GM12878 (cell line): Measurements from ENCODE around the gene LASP1NB.

ENCODE experiments used
- ATAC-seq: fragments of 200-7000 bp; cut with Tn5 transposase; 3 replicates; pipeline ENCODE4 v1.9.1; 2020; ENCODE audit warnings: mild to moderate bottlenecking, moderate library complexity
- BruUV-seq: library from RNA; stranded (reverse); fragments of 400-500 nt; replicated peaks from 2 replicates; lab custom pipeline; 2021; lab: Mats Ljungman, UMichigan
- CTCF ChIA-PET: fragments of 300-600 bp; sonication (Branson Sonifier 250); formaldehyde crosslinking; extraction: SDS; loops from one replicate; lab custom pipeline; 2021; ENCODE audit warnings: inconsistent platforms; lab: Yijun Ruan, JAX
- POLR2A ChIA-PET: fragments of 350-600 bp; formaldehyde crosslinking; extraction: SDS; loops from one replicate; lab custom pipeline; 2021; ENCODE audit warnings: inconsistent platforms; lab: Charles Lee
- RAD21 ChIA-PET: fragments of 300-600 bp; sonication (Branson Sonifier 250); formaldehyde crosslinking; loops from one replicate; lab custom pipeline; 2023; ENCODE audit warnings: antibody characterized with exemption; ENCODE audit not compliant: unreplicated experiment; lab: Charles Lee
- SMC1A ChIA-PET: fragments of 300-600 bp; sonication (Branson Sonifier 250); formaldehyde crosslinking; loops from one replicate; lab custom pipeline; 2023; ENCODE audit not compliant: unreplicated experiment, uncharacterized antibody; lab: Charles Lee
- DNase-seq: peaks from one replicate; pipeline ENCODE4 v3.0.0-alpha.2; 2011; ENCODE audit warnings: low read depth, low spot score
- FAIRE-seq: peaks from 3 replicates; lab custom pipeline; 2011; peaks lifted over from hg19 to GRCh38; lab: Jason Lieb, UNC
- H2AFZ ChIP-seq: 2 replicates; pipeline ENCODE4 v1.6.0; 2011; ENCODE audit warnings: low read depth, low read length, control low read depth; ENCODE audit not compliant: control insufficient read depth
- H3K27ac ChIP-seq: 2 replicates; pipeline ENCODE4 v1.5.1; 2011; ENCODE audit warnings: control low read depth; ENCODE audit not compliant: control insufficient read depth, insufficient read depth
- H3K27me3 ChIP-seq, 2 experiments: replicated peaks in 1 of 2; 2 replicates each; pipeline versions ENCODE4 v1.6.0 to v1.6.1; 2011; ENCODE audit warnings: low read length in 1 of 2; ENCODE audit not compliant: control insufficient read depth in 2 of 2, insufficient read depth in 2 of 2
- H3K36me3 ChIP-seq, 2 experiments: 2 replicates each; pipeline ENCODE4 v1.5.1; 2011; ENCODE audit warnings: low read length in 1 of 2; ENCODE audit not compliant: control insufficient read depth in 2 of 2, insufficient read depth in 2 of 2
- H3K4me1 ChIP-seq: 2 replicates; pipeline ENCODE4 v1.6.1; 2011; ENCODE audit warnings: mild to moderate bottlenecking, low read length, moderate library complexity, mixed read lengths; ENCODE audit not compliant: control insufficient read depth, insufficient read depth
- H3K4me2 ChIP-seq: 2 replicates; pipeline ENCODE4 v1.6.0; 2011; ENCODE audit warnings: control low read depth; ENCODE audit not compliant: control insufficient read depth, insufficient read depth
- H3K4me3 ChIP-seq: fragments of 200-600 bp; sonication (generic); 2 replicates; pipeline ENCODE4 v1.5.1; 2016
- H3K79me2 ChIP-seq: 2 replicates; pipeline ENCODE4 v1.6.0; 2011; ENCODE audit warnings: low read length; ENCODE audit not compliant: control insufficient read depth, insufficient read depth
- H3K9ac ChIP-seq: 2 replicates; pipeline ENCODE4 v1.8.0; 2011; ENCODE audit warnings: low read length, control low read depth, mixed read lengths; ENCODE audit not compliant: control insufficient read depth, insufficient read depth
- H3K9me3 ChIP-seq: replicated peaks from 3 replicates; pipeline ENCODE4 v1.5.1; 2011; ENCODE audit warnings: mild to moderate bottlenecking, low read length; ENCODE audit not compliant: control insufficient read depth, insufficient read depth
- H4K20me1 ChIP-seq: 2 replicates; pipeline ENCODE4 v1.6.0; 2011; ENCODE audit not compliant: control insufficient read depth, insufficient read depth
- BRCA1 ChIP-seq: IDR thresholded peaks from 2 replicates; pipeline ENCODE4 v1.6.1; 2011; ENCODE audit warnings: low read depth, low read length, improper control_type of control experiment
- CREM ChIP-seq: IDR thresholded peaks from 2 replicates; pipeline ENCODE4 v1.6.1; 2014; ENCODE audit warnings: antibody characterized with exemption, low read depth
- EP300 ChIP-seq, 2 experiments: fragments of 150-350 bp in 1 of 2; IDR thresholded peaks; 2 replicates each; pipeline ENCODE4 v1.6.1; 2011 to 2012; ENCODE audit warnings: low read depth in 2 of 2, low read length in 2 of 2, borderline replicate concordance in 1 of 2, improper control_type of control experiment in 1 of 2, inconsistent platforms in 1 of 2; ENCODE audit not compliant: control insufficient read depth in 1 of 2
- NBN ChIP-seq: fragments of 450-650 bp; IDR thresholded peaks from 2 replicates; pipeline ENCODE4 v1.6.1; 2016
- NFYB ChIP-seq: IDR thresholded peaks from 2 replicates; pipeline ENCODE4 v1.6.1; 2011; ENCODE audit warnings: low read depth, mild to moderate bottlenecking, low read length, improper control_type of control experiment, moderate library complexity; ENCODE audit not compliant: insufficient read depth
- NR2C1 ChIP-seq: fragments of 450-650 bp; IDR thresholded peaks from 2 replicates; pipeline ENCODE4 v1.6.1; 2017; ENCODE audit warnings: antibody characterized with exemption, mild to moderate bottlenecking, moderate library complexity
- POLR2A ChIP-seq: IDR thresholded peaks from 2 replicates; pipeline ENCODE4 v1.6.1; 2011; ENCODE audit warnings: low read depth, mild to moderate bottlenecking, low read length
- RAD51 ChIP-seq: fragments of 450-650 bp; IDR thresholded peaks from 2 replicates; pipeline ENCODE4 v1.6.1; 2016; ENCODE audit warnings: moderate library complexity, mild to moderate bottlenecking, inconsistent platforms
- RUNX3 ChIP-seq: IDR thresholded peaks from 2 replicates; pipeline ENCODE4 v1.6.1; 2012; ENCODE audit warnings: low read length, inconsistent platforms
- SREBF1 ChIP-seq: IDR thresholded peaks from 2 replicates; pipeline ENCODE4 v1.6.1; 2012; ENCODE audit warnings: mild to moderate bottlenecking, low read length
- YY1 ChIP-seq: IDR thresholded peaks from 2 replicates; pipeline ENCODE4 v1.6.1; 2011; ENCODE audit warnings: low read depth, mild to moderate bottlenecking, low read length
- ZNF274 ChIP-seq: IDR thresholded peaks from one replicate; pipeline ENCODE4 v1.8.0; 2011; ENCODE audit not compliant: insufficient read length, insufficient read depth
- ZNF622 ChIP-seq: fragments of 450-650 bp; IDR thresholded peaks from 2 replicates; pipeline ENCODE4 v1.6.1; 2017; ENCODE audit warnings: mild to moderate bottlenecking, inconsistent platforms
- WGBS: methylation state at CpG from one replicate; pipeline ENCODE4 v1.1.6; 2016; ENCODE audit warnings: low lambda C conversion rate; ENCODE audit not compliant: insufficient replicate concordance, insufficient coverage; ENCODE audit errors: missing lambda C conversion rate; 5-methylcytosine and 5-hydroxymethylcytosine counted together
- in situ Hi-C: fragments of 300-500 bp; cut with MboI; formaldehyde crosslinking; loops from 9 replicates; pipeline ENCODE4 v1.14.3; 2018; ENCODE audit warnings: mixed read lengths
- intact Hi-C: fragments of 100-400 bp; cut with micrococcal nuclease; formaldehyde crosslinking; loops from one replicate; pipeline ENCODE4 v1.14.2; 2022; ENCODE audit not compliant: unreplicated experiment
- TF ChIP-seq, protein P1 (sequence below): fragments of 150-350 bp; IDR thresholded peaks from 2 replicates; pipeline ENCODE4 v1.6.1; 2014; ENCODE audit warnings: mild to moderate bottlenecking, low read depth, low read length
- TF ChIP-seq, protein P2 (sequence below): fragments of 450-650 bp; IDR thresholded peaks from 2 replicates; pipeline ENCODE4 v1.6.1; 2017; ENCODE audit warnings: mild to moderate bottlenecking, moderate library complexity

The LASP1NB gene

DNA sequence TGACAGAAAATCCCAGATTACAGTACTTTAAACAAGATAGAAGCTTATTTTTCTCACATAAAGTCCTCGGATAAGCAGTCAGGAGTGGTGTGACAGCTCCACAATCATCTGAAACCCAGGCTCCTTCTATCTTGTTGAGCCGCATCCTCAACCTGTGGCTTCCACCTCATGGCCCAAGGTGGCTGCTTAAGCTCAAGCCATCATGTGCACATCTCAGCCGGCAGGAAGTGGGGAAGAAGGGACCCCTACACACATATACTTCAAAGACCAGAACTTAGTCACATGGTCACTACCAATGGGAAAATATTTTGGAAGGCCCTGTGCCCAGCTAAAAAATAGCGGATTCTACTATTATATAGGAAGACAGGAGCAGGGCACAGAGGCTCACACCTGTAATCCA, 52.8 kb downstream of the LASP1NB start:
- ATAC-seq = no peak
- RAD21 ChIA-PET = interaction anchor here (1.6 kb wide), 1 partner anchor 176 kb away, joined by 4 read pairs; no protein-coding TSS in a partner anchor

More for the DNA sequence above, 52.8 kb downstream of the LASP1NB start:
- TF ChIP-seq RUNX3 = no peak
- TF ChIP-seq CREM = no peak
- no peak for TF ChIP-seq SREBF1
- no peak for TF ChIP-seq EP300 (IDR thresholded peaks at IDR 0.05; ENCODE audit: borderline replicate concordance in 1 of 2, control insufficient read depth in 1 of 2, low read depth in 2 of 2, low read length in 2 of 2)
- TF ChIP-seq YY1 = no peak
- no peak for TF ChIP-seq ZNF274
- no peak for TF ChIP-seq ZNF622
- no peak for TF ChIP-seq NBN
- TF ChIP-seq RAD51 = no peak
- no peak for TF ChIP-seq NR2C1
- no peak for TF ChIP-seq NFYB
- TF ChIP-seq POLR2A = no peak
- TF ChIP-seq, protein P1, sequence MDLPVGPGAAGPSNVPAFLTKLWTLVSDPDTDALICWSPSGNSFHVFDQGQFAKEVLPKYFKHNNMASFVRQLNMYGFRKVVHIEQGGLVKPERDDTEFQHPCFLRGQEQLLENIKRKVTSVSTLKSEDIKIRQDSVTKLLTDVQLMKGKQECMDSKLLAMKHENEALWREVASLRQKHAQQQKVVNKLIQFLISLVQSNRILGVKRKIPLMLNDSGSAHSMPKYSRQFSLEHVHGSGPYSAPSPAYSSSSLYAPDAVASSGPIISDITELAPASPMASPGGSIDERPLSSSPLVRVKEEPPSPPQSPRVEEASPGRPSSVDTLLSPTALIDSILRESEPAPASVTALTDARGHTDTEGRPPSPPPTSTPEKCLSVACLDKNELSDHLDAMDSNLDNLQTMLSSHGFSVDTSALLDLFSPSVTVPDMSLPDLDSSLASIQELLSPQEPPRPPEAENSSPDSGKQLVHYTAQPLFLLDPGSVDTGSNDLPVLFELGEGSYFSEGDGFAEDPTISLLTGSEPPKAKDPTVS = no peak
- TF ChIP-seq, protein P2, sequence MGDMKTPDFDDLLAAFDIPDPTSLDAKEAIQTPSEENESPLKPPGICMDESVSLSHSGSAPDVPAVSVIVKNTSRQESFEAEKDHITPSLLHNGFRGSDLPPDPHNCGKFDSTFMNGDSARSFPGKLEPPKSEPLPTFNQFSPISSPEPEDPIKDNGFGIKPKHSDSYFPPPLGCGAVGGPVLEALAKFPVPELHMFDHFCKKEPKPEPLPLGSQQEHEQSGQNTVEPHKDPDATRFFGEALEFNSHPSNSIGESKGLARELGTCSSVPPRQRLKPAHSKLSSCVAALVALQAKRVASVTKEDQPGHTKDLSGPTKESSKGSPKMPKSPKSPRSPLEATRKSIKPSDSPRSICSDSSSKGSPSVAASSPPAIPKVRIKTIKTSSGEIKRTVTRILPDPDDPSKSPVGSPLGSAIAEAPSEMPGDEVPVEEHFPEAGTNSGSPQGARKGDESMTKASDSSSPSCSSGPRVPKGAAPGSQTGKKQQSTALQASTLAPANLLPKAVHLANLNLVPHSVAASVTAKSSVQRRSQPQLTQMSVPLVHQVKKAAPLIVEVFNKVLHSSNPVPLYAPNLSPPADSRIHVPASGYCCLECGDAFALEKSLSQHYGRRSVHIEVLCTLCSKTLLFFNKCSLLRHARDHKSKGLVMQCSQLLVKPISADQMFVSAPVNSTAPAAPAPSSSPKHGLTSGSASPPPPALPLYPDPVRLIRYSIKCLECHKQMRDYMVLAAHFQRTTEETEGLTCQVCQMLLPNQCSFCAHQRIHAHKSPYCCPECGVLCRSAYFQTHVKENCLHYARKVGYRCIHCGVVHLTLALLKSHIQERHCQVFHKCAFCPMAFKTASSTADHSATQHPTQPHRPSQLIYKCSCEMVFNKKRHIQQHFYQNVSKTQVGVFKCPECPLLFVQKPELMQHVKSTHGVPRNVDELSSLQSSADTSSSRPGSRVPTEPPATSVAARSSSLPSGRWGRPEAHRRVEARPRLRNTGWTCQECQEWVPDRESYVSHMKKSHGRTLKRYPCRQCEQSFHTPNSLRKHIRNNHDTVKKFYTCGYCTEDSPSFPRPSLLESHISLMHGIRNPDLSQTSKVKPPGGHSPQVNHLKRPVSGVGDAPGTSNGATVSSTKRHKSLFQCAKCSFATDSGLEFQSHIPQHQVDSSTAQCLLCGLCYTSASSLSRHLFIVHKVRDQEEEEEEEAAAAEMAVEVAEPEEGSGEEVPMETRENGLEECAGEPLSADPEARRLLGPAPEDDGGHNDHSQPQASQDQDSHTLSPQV = no peak
- no peak for TF ChIP-seq BRCA1
- H3K27me3 ChIP-seq = no peaks in the 10 kb centered on the region
- intact Hi-C loops (no loop called here), in situ Hi-C loops (no loop called here)
- H3K9me3 ChIP-seq = no peaks in the 10 kb centered on the region
- no peaks in the 10 kb centered on the region for H3K36me3 ChIP-seq
- BruUV-seq = no TSS peak
- H4K20me1 ChIP-seq = no peaks in the 10 kb centered on the region
- CTCF ChIA-PET = interaction anchor here (0.6 to 2.6 kb wide), 6 partner anchors 11 to 266 kb away, joined by 3 to 12 read pairs (median 4); no protein-coding TSS in a partner anchor
- no peak for DNase-seq
- H3K9ac ChIP-seq = no peak overlapping the region
- no peak for FAIRE-seq
- SMC1A ChIA-PET = interaction anchor here (0.7 to 0.8 kb wide), 2 partner anchors 108 to 175 kb away, joined by 3 read pairs; partner anchors contain the start of gene LASP1
- POLR2A ChIA-PET = interaction anchor here (0.6 to 0.7 kb wide), 2 partner anchors 229 to 501 kb away, joined by 3 to 4 read pairs; no protein-coding TSS in a partner anchor
- WGBS = 60% methylated on average over 4 of the region's 4 CpGs
- no peak overlapping the region for H3K27ac ChIP-seq
- no peaks in the 10 kb centered on the region for H3K4me1 ChIP-seq
- H2AFZ ChIP-seq = no peak overlapping the region
- no peak overlapping the region for H3K4me3 ChIP-seq
- no peaks in the 10 kb centered on the region for H3K79me2 ChIP-seq
- no peak overlapping the region for H3K4me2 ChIP-seq
